Smooth muscle cell (in vitro differentiated cells): Measurements from ENCODE around the gene MED8. TPM values are rescaled to one million over a fixed set of nuclear protein-coding genes. Genes with fewer than 3 reads are reported as not detected.

Source experiments
- DNase-seq: peaks from one replicate; lab custom pipeline; 2025; ENCODE audit not compliant: unreplicated experiment; lab: John Stamatoyannopoulos, UW
- H2AFZ ChIP-seq: fragments of 200-600 bp; sonication (generic); 2 replicates; pipeline ENCODE4 v1.6.0; 2016; ENCODE audit warnings: antibody characterized with exemption, low read depth, mild to moderate bottlenecking
- H3F3A ChIP-seq: fragments of 200-600 bp; sonication (generic); 2 replicates; pipeline ENCODE4 v1.6.0; 2017; ENCODE audit warnings: antibody characterized with exemption, low read depth
- H3K27ac ChIP-seq: fragments of 200-600 bp; sonication (generic); 2 replicates; pipeline ENCODE4 v1.5.1; 2016; ENCODE audit warnings: low read depth, mild to moderate bottlenecking
- H3K27me3 ChIP-seq: fragments of 200-600 bp; sonication (generic); 2 replicates; pipeline ENCODE4 v1.6.1; 2016; ENCODE audit warnings: low read depth, mild to moderate bottlenecking
- H3K36me3 ChIP-seq: fragments of 200-600 bp; sonication (generic); 2 replicates; pipeline ENCODE4 v1.5.1; 2016; ENCODE audit warnings: low read depth
- H3K4me1 ChIP-seq: fragments of 200-600 bp; sonication (generic); 2 replicates; pipeline ENCODE4 v1.5.1; 2016; ENCODE audit warnings: low read depth
- H3K4me2 ChIP-seq: fragments of 200-600 bp; sonication (generic); 2 replicates; pipeline ENCODE4 v1.6.0; 2016; ENCODE audit warnings: mild to moderate bottlenecking
- H3K4me3 ChIP-seq: fragments of 200-600 bp; sonication (generic); 2 replicates; pipeline ENCODE4 v1.5.1; 2016; ENCODE audit warnings: mild to moderate bottlenecking
- H3K79me2 ChIP-seq: fragments of 200-600 bp; sonication (generic); 2 replicates; pipeline ENCODE4 v1.6.0; 2016; ENCODE audit warnings: low read depth, mild to moderate bottlenecking
- H3K9ac ChIP-seq: fragments of 200-600 bp; sonication (generic); 2 replicates; pipeline ENCODE4 v1.6.0; 2016; ENCODE audit warnings: low read depth
- H3K9me3 ChIP-seq: fragments of 200-600 bp; sonication (generic); replicated peaks from 2 replicates; pipeline ENCODE4 v1.5.1; 2016; ENCODE audit warnings: low read depth
- H4K20me1 ChIP-seq: fragments of 200-600 bp; sonication (generic); 2 replicates; pipeline ENCODE4 v1.6.0; 2016; ENCODE audit warnings: low read depth
- CTCF ChIP-seq: fragments of 200-600 bp; sonication (generic); IDR thresholded peaks from 2 replicates; pipeline ENCODE4 v1.5.1; 2017; ENCODE audit warnings: borderline replicate concordance, mild to moderate bottlenecking, antibody characterized with exemption; ENCODE audit not compliant: insufficient read depth, poor library complexity, severe bottlenecking
- WGBS: methylation state at CpG from one replicate; pipeline ENCODE4 v1.1.7; 2016; ENCODE audit warnings: low lambda C conversion rate; 5-methylcytosine and 5-hydroxymethylcytosine counted together
- polyA plus RNA-seq: library from polyadenylated mRNA; unstranded; fragments of >200 nt; fragmentation: Nextera tagmentation; extraction: Ambion mirVana; gene quantifications from 2 replicates; pipeline ENCODE4 v1.2.1, GENCODE V29; 2016
- total RNA-seq: library from RNA; depleted of rRNA; stranded (reverse); fragments of >200 nt; gene quantifications from 2 replicates; pipeline ENCODE4 v1.2.3, GENCODE V29; 2014

Gene MED8
- total and polyA plus RNA-seq, 2 experiments from 2014 or later = 61.4 to 76.3 TPM

- Histone ChIP-seq H4K20me1 (no peaks in the 10 kb centered on the region), H2AFZ (no peak overlapping the region), H3K4me2 (no peak overlapping the region), H3K36me3 (peaks cover 5% of the 10 kb centered on the region), H3K4me3 (no peak overlapping the region), H3K27ac (no peak overlapping the region), H3K9ac (no peak overlapping the region), H3K9me3 (no peaks in the 10 kb centered on the region), H3F3A (no peaks in the 10 kb centered on the region), H3K27me3 (no peaks in the 10 kb centered on the region), H3K79me2 (no peaks in the 10 kb centered on the region), H3K4me1 (no peaks in the 10 kb centered on the region)
- DNase-seq = no peak
- WGBS = 98% methylated on average over 16 of the region's 16 CpGs
- no peak for TF ChIP-seq CTCF
Observed at GRCh38 chr1:43422995-43423671, 33.5 kb upstream of the MED8 start.

GRCh38 chr1:43421976-43422750 lies 32.6 kb upstream of the MED8 start:
- Histone ChIP-seq H2AFZ (no peak overlapping the region), H3K27ac (no peak overlapping the region), H3F3A (no peaks in the 10 kb centered on the region), H3K9me3 (no peaks in the 10 kb centered on the region), H3K4me1 (no peaks in the 10 kb centered on the region), H4K20me1 (no peaks in the 10 kb centered on the region), H3K79me2 (no peaks in the 10 kb centered on the region), H3K9ac (no peak overlapping the region), H3K27me3 (no peaks in the 10 kb centered on the region), H3K4me3 (no peak overlapping the region), H3K4me2 (no peak overlapping the region), H3K36me3 (peaks cover 14% of the 10 kb centered on the region)
- no peak for DNase-seq
- TF ChIP-seq CTCF = no peak
- WGBS = 93% methylated on average over 12 of the region's 12 CpGs

GRCh38 chr1:43421396-43421795 lies 31.8 kb upstream of the MED8 start:
- no peak overlapping the region for H2AFZ ChIP-seq
- no peak for TF ChIP-seq CTCF
- no peak overlapping the region for H3K27ac ChIP-seq
- H3K9me3 ChIP-seq = no peaks in the 10 kb centered on the region
- no peak for DNase-seq
- H3K4me1 ChIP-seq = no peaks in the 10 kb centered on the region
- no peaks in the 10 kb centered on the region for H3F3A ChIP-seq
- H3K9ac ChIP-seq = no peak overlapping the region
- H3K79me2 ChIP-seq = no peaks in the 10 kb centered on the region
- WGBS = 99% methylated on average over 6 of the region's 6 CpGs
- H3K27me3 ChIP-seq = no peaks in the 10 kb centered on the region
- no peaks in the 10 kb centered on the region for H4K20me1 ChIP-seq
- no peak overlapping the region for H3K4me3 ChIP-seq
- H3K36me3 ChIP-seq = peaks cover 14% of the 10 kb centered on the region
- H3K4me2 ChIP-seq = no peak overlapping the region
